NCI-H1436 (cell line): ENCODE data around the gene CPVL.
"Not testable (repeated sequence)": the region's sequence is repeated elsewhere in the genome, so short reads cannot be mapped to it uniquely, and the experiment has no call there.

Experiments used
- DNase-seq: peaks from one replicate; lab custom pipeline; 2025; lab: John Stamatoyannopoulos, UW

The CPVL gene

GRCh38 chr7:29120955-29121354 lies 25.4 kb downstream of the CPVL start:
- no peak for DNase-seq

- no peak for DNase-seq
These were observed 26.8 kb downstream of the CPVL start for GRCh38 chr7:29119538-29119937.

- DNase-seq = no peak
These were observed 29.8 kb downstream of the CPVL start for GRCh38 chr7:29116361-29117200.

GRCh38 chr7:29115753-29116152 lies 30.6 kb downstream of the CPVL start:
- no peak for DNase-seq

DNA sequence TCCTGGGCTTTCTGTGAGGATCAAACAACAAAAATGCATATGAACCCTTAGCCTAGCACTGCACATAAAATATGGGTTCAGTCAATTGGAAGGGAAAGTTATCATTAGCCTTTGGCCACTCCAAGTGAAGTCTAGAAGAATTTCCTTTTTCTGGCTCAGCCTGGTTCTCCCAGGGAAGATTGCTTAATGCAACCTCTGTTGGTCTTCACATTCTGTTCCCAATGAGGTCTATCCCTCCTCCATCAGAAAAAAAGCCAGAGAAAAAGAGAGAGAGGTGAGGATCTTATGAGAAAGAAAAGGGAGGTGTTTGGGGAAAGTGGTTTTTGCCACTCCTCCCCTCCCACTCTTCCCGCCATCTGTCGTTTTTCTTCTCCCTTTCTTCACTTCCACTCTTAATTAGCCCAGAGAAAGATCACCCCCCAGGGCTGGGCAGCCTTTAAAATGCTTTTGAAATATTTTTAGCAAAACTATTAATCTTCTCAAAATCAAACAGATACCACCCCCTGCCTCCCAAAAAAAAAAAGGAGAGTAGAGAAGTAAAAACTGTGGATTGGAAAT lies 31.1 kb downstream of the CPVL start:
- no peak for DNase-seq

- not testable (repeated sequence) for DNase-seq
These were observed 32.1 kb downstream of the CPVL start for GRCh38 chr7:29114266-29114665.

DNA sequence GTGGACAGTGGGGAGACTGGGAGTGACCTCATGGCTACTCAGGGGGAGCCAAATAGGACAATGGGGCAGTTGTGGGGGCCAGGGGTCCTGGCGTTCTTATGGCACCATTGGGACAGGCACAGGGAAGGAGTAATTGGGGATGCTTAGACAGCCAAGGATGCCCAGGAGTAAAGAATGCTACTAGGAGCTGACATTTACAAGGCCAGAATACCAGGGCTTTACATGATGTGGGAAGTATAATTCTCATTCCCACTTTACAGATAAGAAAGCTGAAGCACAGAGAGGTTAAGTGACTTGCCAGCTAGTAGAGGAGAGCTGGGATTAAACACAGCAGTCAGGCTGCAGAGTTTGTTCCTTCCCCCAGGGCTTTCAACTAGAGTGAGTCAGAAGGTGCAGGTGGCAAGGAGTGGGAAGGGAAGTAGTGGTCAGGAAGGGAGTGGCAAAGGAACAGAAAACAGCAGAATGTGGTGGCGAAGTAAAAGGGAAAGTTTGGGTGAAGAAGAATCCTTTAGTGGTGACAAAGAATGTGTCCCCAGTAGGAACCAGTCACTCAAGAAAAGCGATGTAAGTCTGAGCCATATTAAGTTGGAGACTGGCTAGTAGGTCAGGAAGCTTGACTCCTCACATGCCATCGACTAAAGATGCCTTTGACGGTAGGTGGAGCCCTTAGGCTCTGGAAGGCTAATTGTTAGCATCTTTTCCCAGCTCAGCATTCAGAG lies 32.8 kb downstream of the CPVL start:
- no peak for DNase-seq

DNA sequence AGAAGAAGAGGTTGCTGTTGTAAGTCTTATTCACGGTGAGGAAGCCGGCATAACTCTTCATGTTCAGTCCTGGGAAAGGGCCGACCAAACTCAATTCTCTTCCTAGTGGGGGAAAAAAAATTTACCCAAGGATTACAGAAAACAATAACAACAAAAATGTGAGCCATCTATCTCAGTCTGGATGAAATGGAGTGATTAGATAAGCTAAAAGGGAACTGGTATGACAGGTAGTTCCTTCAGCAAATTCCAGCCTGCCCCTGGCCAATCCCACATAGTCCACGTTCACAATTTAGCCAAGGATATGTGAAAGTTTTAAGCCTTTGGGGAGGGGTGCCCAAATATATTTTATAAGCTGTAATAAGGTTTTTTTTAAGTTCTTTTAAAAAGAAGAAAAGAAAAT lies 33.6 kb downstream of the CPVL start:
- DNase-seq = no peak

DNA sequence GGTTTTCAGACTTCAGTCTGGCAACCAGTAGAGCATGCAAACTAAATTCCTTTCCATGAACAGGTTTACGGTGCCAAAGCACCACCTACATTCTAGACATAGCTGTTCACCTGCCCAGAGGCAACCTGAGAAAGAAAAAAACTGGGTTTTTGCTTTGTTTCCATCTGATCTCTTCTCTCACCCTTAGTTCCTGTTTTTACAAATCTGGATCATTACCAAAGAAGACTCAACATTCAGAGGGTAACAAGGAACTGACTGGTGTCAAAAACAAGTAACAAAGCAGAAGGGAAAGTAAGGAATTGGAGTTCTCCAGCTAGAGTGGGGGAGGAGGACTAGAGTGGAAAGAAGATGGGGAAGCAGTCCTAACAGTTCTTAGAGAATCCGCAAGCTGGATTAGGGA lies 36.4 kb downstream of the CPVL start:
- DNase-seq = no peak

DNA sequence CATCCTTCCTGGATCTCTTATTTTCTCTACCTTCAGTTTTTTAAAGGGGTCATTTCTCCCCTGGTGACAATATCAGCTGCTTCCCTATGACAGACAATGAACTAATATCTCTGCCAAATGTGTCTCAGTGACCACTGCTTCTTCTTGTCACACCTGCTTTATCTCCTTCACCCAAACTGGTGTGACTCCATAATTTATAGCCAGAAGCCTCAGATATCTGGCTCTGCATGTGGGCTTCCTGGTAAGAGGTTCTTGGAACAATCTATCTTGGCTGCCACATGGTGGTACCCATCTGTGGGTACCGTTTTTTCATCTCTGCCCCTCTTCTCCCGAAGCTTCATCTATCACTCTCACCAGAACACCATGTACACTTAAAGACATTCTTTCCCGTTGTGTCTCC lies 37.0 kb downstream of the CPVL start:
- DNase-seq = no peak

GRCh38 chr7:29107056-29107455 lies 39.3 kb downstream of the CPVL start:
- DNase-seq = no peak

DNA sequence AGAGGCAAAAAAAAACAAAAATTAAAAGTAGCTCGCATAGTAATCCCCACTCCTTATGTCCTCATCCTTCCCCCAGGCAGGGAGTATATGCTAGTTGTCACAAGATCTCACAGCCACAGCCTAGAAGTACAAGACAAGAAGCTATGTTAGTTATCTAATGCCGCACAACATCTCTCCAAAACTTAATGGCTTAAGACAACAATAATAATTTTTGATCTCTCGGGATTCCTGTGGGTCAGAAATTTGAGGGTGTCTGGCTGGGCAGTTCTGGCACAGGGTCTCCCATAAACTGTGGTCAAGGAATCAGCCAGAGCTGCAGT lies 39.7 kb downstream of the CPVL start:
- DNase-seq = no peak

DNA sequence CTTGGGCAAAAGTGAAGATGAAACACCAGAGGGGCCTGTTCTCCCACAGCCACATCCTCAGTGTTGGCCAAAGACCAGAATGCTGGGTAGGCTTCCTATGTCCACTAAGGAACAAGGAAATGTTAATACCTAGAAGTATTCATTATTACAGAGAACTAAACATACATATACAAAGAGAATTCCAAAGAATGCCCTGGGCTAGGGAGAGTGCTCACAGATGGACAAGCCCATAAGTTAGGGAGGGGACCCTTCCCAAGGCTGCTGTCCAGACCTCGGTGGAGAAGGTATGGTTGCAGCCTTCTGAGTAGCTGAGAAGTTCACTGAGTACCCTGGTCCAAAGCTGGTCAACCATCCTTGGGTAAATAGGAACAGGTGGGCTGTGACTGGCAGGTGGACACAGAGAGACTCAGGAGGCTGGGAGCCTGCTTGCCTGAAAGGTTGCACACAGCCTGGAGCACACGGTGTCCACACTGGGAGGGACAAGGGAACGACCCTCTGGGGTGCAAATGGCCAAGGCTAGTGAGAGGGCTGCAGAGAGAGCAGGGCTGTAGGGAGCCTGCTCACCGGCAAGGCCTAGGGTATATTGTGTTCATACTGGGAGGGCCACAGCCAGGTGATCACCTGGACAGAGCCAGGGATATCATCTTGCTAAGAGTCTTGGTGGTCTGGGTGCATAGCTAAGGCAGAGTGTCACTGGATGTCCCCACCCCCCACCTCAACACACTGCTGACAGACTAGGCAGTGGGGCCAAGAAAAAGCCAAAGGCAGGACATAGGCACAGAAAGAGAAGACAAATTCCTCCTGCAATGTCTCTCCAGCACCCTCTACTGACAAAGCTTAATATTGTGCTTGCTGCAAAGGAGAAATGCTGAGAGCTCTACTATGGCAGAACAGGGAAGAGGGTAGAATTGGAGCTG lies 40.3 kb downstream of the CPVL start:
- DNase-seq = peak; percentile 57

DNA sequence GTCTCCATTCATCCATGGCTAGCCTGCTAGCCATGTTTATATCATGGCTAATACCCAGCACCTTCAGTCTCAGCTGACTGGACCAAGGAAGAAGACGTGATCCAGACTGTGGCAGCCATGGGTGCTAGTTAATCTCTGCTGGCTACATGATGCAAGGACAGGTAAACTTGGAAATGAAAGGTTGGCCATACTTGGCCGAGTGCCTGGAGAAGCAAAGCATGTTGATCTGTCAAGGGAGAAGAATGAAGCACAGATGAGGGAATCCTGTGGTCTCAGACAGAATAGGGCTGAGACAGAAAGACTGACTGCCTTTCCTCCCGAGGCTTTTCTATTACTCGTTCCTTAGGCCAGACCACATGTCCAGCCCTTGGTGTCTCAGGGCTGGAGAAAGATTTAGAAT lies 41.1 kb downstream of the CPVL start:
- DNase-seq = no peak

DNA sequence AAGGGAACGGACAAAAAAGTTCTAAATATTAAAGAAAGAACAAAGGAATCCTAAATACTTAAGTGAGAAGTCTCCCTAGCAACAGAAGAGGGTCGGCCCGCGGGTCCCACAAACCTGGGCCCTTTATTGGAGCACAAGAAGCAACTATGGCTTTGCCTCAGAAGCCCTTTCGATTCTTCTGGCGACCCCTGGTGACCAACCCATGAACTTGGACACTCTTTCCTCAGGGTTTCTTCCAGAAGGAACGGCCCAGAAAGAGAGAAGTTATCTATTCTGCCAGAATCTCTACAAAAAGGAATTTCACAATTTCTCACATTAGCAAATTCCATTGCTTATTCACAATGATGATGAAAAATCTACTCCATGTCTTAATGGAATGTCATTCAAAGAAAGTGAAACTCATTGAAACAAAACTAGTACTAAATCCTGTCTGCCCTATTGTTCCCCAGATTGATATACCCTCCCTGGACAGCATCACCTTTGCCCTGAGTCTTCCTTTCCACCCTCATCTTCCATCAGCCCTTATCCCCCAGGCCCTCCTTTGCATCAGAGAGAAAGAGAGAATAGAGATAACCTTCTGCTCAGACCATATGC lies 43.7 kb downstream of the CPVL start:
- DNase-seq = peak; percentile 65

GRCh38 chr7:29100924-29101323 lies 45.4 kb downstream of the CPVL start:
- no peak for DNase-seq

GRCh38 chr7:29099896-29100847 lies 46.2 kb downstream of the CPVL start:
- no peak for DNase-seq

- DNase-seq = no peak
These were observed 49.9 kb downstream of the CPVL start for GRCh38 chr7:29096446-29096730.

DNA sequence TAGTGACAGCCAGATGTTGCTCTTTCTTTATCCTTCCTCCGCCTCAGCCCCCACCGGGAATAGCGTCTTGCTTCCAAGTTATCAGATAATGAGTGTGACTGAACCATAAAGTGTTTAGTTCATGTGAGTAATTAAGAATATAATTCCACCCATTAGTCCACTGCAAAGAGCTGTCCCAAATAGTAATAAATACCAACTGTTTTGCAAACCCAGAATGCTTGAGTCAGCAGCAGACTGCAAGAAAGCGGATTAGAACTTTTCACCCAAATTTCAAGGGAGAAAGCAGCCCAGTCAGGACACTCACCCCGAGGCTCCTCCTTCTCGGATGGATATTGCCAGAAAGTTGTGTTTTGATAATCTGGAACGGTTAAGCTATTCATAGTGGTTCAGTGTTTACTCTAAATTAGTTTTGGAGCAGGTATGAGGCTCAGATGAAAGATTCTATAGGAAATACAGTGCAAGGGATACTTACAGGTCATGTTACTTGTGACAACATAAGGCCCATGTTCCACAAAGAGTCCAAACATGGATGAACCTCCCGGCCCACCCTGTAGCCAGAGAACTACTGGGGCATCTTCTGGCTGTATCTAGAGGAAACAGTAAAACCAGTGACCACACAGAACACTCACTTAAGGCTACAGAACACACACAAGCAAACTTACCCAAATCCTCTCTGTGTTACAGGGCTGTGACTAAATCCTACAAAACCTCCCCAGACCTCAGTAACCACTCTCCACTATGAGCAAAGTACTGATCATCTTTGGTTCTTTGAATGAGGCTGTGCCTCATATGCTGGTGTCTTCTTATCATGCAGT lies 50.5 kb downstream of the CPVL start:
- DNase-seq = no peak

GRCh38 chr7:29093091-29093490 lies 53.2 kb downstream of the CPVL start:
- DNase-seq = not testable (repeated sequence)
